GM18858 (cell line): ENCODE results near the gene GGA2.

Source experiments
- ATAC-seq: cut with Tn5 transposase; IDR thresholded peaks from one replicate; pipeline ENCODE4 v1.9.1; 2021; ENCODE audit not compliant: unreplicated experiment

The GGA2 gene

DNA sequence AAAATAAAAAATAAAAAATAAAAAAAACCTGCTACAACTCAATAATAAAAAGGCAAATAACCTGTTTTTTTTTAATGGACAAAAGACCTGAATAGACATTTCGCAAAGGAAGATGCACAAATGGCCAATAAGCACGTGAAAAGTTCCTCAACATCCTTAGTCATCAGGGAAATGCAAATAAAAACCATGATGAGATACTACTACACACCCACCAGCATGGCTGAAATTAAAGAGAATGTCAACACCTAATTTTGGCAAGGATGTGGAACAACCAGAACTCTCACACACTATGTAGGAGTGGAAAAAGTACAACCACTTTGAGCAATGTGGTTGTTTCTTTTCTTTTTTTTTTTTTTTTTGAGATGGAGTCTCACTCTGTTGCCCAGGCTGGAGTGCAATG is 81.9 kb downstream of the GGA2 start:
- ATAC-seq = no peak

DNA sequence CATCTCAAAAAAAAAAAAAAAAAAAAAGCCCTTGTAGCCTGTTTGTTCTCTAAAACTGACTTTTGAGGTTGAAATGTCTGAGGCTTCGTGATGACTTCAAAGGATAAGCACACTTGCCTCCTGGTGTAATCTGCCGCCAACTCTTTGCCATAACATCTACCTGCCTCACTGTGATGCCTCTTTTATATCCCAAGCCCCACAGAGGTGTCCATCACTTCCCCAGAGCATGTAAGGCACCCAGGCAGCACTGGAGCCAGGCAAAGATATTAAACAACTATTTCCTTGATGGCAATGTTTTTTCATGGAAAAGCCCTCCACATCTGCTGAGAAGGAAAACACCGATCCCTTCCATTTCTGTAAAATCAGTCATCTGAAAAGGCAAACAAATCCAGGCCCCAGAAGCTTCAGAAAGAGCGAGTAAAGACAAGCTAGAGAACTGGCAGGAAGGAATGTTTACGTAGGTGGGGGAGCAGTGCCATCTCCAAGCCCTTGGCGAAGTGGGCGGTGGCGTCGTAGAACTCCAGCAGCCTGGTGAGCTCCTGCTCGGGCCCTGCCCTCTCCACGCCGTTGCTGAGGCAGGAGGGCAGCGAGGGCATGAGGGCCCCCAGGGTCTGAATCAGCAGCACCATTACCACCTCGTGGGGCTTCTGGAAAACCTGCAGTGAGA is 85.9 kb downstream of the GGA2 start:
- ATAC-seq = no peak

DNA sequence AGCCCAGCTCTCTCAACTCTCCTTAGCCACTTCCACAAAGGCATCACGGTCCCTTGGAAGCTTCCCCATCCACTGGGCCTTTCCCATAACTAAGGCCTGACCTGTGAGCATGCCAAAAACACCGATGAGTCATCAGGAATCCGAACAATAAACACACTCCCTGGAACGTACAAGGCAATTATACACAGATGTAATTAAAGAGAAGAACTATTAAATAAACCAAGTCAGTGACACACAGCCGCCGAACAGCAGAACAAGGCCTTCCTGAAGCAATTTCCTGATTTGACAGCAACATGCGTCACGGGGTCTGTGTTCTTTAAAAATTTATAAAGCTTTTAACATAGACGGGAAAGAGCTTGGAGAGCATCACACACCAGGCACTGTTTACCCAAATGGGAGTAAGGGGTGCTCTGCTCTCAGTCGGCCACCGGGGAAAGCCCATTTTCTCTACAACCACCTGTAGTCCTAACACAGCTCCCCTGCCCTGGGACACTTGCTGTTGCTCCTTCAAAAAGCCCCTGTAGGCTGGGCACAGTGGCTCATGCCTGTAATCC is 86.7 kb downstream of the GGA2 start:
- no peak for ATAC-seq

DNA sequence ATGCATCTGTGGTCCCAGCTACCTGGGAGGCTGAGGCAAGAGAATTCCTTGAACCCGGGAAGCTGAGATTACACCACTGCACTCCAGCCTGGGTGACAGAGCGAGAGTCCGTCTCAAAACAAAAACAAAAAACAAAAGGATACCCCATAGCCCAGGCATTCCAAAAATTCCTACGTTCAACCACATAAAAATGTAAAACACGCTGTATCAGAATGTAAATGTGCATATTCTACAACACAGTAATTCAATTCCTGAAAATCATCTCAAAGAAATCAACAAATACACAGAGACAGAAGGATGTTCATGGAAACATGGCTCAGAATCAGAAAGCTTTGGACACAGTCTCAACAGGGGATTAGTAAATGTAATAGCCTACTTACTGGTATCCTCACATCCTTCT is 90.3 kb downstream of the GGA2 start:
- ATAC-seq = no peak

DNA sequence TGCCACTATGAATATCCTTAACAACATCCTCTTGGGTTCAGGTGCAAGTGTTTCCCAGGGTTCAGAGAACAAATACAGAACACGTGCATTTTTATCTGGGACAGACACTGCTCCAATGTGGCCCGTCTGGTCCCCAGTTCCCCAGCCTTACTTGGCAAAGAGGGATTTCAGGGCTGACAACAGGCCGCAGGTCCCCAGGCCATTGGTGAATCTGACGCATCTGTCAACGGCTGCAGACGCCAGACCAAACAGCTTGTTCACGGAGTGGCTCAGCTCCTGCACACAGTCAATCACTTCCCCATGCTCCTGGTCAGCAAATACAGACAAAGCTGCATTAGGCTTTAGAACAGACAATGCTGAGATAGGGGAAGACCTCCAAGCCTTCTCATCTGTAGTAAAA is 93.5 kb downstream of the GGA2 start:
- ATAC-seq = no peak

DNA sequence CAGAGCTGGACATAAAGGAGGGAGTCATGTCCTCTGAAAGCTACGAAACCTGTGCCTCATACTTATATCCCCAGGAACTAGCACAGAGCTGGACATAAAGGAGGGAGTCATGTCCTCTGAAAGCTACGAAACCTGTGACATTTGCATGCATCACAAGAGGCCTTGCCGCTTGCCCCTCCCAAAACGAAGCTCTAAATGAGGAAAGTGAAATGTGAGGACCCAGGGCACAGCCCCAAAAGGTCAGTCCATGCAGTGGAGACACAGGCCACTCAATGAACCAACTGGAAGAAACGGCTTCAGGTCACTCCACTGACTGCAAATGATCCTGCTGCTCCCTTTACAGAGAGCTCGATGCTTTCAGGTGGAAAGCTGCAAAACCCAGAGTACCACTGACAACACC is 95.6 kb downstream of the GGA2 start:
- no peak for ATAC-seq
